SH-SY5Y (cell line): Measurements from ENCODE around the gene CCSER1.

Experiments used
- GATA2 ChIP-seq: IDR thresholded peaks from 2 replicates; pipeline ENCODE4 v1.6.1; 2011; ENCODE audit warnings: mild to moderate bottlenecking, low read depth, low read length
- GATA3 ChIP-seq: IDR thresholded peaks from 2 replicates; pipeline ENCODE4 v1.6.1; 2011; ENCODE audit warnings: low read depth, mild to moderate bottlenecking, low read length, moderate library complexity

- no peak for TF ChIP-seq GATA2
- no peak for TF ChIP-seq GATA3
Observed at GRCh38 chr4:91630764-91631163, 1503.6 kb downstream of the CCSER1 start.
